Neural cell (in vitro differentiated cells): ENCODE data around the gene EEF1AKMT2.

Source experiments
- CTCF ChIP-seq: fragments of 450-650 bp; IDR thresholded peaks from 2 replicates; pipeline ENCODE4 v1.5.1; 2014; ENCODE audit warnings: antibody characterized with exemption, mild to moderate bottlenecking, moderate library complexity; ENCODE audit not compliant: poor library complexity, severe bottlenecking
- EP300 ChIP-seq: fragments of 450-650 bp; conservative IDR thresholded peaks from 2 replicates; pipeline ENCODE4 v1.6.1; 2014; ENCODE audit warnings: antibody characterized with exemption, mild to moderate bottlenecking, moderate library complexity; ENCODE audit not compliant: poor library complexity, severe bottlenecking
- EZH2 ChIP-seq: fragments of 200-600, 300-800 bp; shearing (Covaris generic), sonication (generic); IDR thresholded peaks from 2 replicates; pipeline ENCODE4 v1.6.1; 2014; ENCODE audit warnings: antibody characterized with exemption, low read length, borderline replicate concordance, mild to moderate bottlenecking; ENCODE audit not compliant: insufficient read depth, poor library complexity, severe bottlenecking
- MXI1 ChIP-seq: fragments of 450-650 bp; conservative IDR thresholded peaks from 2 replicates; pipeline ENCODE4 v1.6.1; 2014; ENCODE audit warnings: antibody characterized with exemption, mild to moderate bottlenecking; ENCODE audit not compliant: poor library complexity, severe bottlenecking
- POLR2AphosphoS5 ChIP-seq: IDR thresholded peaks from 2 replicates; pipeline ENCODE4 v1.6.1; 2012
- RAD21 ChIP-seq: fragments of 450-650 bp; conservative IDR thresholded peaks from 2 replicates; pipeline ENCODE4 v1.6.1; 2014; ENCODE audit warnings: antibody characterized with exemption, mild to moderate bottlenecking, moderate library complexity
- REST ChIP-seq: IDR thresholded peaks from 2 replicates; pipeline ENCODE4 v1.6.1; 2012; ENCODE audit warnings: borderline replicate concordance
- SMC3 ChIP-seq: fragments of 450-650 bp; conservative IDR thresholded peaks from 2 replicates; pipeline ENCODE4 v1.6.1; 2014; ENCODE audit warnings: antibody characterized with exemption, mild to moderate bottlenecking, moderate library complexity; ENCODE audit not compliant: poor library complexity
- TAF1 ChIP-seq: IDR thresholded peaks from 2 replicates; pipeline ENCODE4 v1.6.1; 2012; ENCODE audit warnings: low read depth

- TF ChIP-seq TAF1 (no peak), MXI1 (no peak), CTCF (no peak), EZH2 (no peak), POLR2AphosphoS5 (no peak), SMC3 (no peak), REST (no peak), EP300 (no peak), RAD21 (no peak)
Observed at GRCh38 chr10:124737708-124738107, 54.0 kb downstream of the EEF1AKMT2 start.
